Hepatic stellate cell (primary cell): ENCODE data around the gene SPTB.

Experiments
- DNase-seq: peaks from one replicate; pipeline ENCODE4 v3.0.0; 2011; ENCODE audit warnings: low spot score

Gene SPTB

GRCh38 chr14:64885559-64885958, 5.9 kb upstream of the SPTB start:
- no peak for DNase-seq

- no peak for DNase-seq
Observed at GRCh38 chr14:64880221-64881121, 764 bp upstream of the SPTB start.

- no peak for DNase-seq
Observed at GRCh38 chr14:64878837-64879634, 671 bp downstream of the SPTB start.

GRCh38 chr14:64877846-64878245, 1.9 kb downstream of the SPTB start:
- DNase-seq: no peak

- no peak for DNase-seq
Observed at GRCh38 chr14:64875350-64875749, 4.4 kb downstream of the SPTB start.

- no peak for DNase-seq
Observed at GRCh38 chr14:64873506-64874219, 6.0 kb downstream of the SPTB start.

GRCh38 chr14:64871344-64871743, 8.4 kb downstream of the SPTB start:
- DNase-seq: no peak

- DNase-seq: no peak
Observed at GRCh38 chr14:64870160-64870559, 9.5 kb downstream of the SPTB start.

- no peak for DNase-seq
Observed at GRCh38 chr14:64868841-64869240, 10.9 kb downstream of the SPTB start.

- no peak for DNase-seq
Observed at GRCh38 chr14:64868379-64868778, 11.3 kb downstream of the SPTB start.

GRCh38 chr14:64867182-64867581, 12.5 kb downstream of the SPTB start:
- no peak for DNase-seq

- no peak for DNase-seq
Observed at GRCh38 chr14:64865992-64866391, 13.7 kb downstream of the SPTB start.

- DNase-seq: no peak
Observed at GRCh38 chr14:64865109-64865508, 14.6 kb downstream of the SPTB start.

GRCh38 chr14:64864258-64864657, 15.4 kb downstream of the SPTB start:
- no peak for DNase-seq

- DNase-seq: no peak
Observed at GRCh38 chr14:64861916-64862315, 17.8 kb downstream of the SPTB start.

- no peak for DNase-seq
Observed at GRCh38 chr14:64860039-64860438, 19.7 kb downstream of the SPTB start.

GRCh38 chr14:64857979-64858744, 21.5 kb downstream of the SPTB start:
- DNase-seq: no peak

- no peak for DNase-seq
Observed at GRCh38 chr14:64856529-64857445, 22.9 kb downstream of the SPTB start.

GRCh38 chr14:64855721-64856528, 23.8 kb downstream of the SPTB start:
- DNase-seq: no peak
